OCI-LY3 (cell line): Measurements from ENCODE around the gene TYSND1.

Experiments
- CTCF ChIP-seq: fragments of 200-600, 300-600 bp; sonication (generic); IDR thresholded peaks from 2 replicates; pipeline ENCODE4 v1.5.1; 2014; ENCODE audit warnings: antibody characterized with exemption, low read length, low read depth
- EZH2phosphoT487 ChIP-seq: fragments of 200-600 bp; shearing (Covaris generic); IDR thresholded peaks from 2 replicates; pipeline ENCODE4 v1.6.1; 2018; ENCODE audit warnings: antibody characterized with exemption, mixed run types, low read depth

GRCh38 chr10:70121281-70121949 lies 25.1 kb downstream of the TYSND1 start:
- TF ChIP-seq CTCF = no peak
- no peak for TF ChIP-seq EZH2phosphoT487
